Fibroblast of skin of scalp (primary cell): ENCODE measurements around the gene STPG2.
"Not testable (repeated sequence)": the region's sequence is repeated elsewhere in the genome, so short reads cannot be mapped to it uniquely, and the experiment has no call there.

ENCODE experiments used
- DNase-seq: peaks from one replicate; pipeline ENCODE4 v3.0.0-alpha.2; 2013

Gene STPG2

GRCh38 chr4:97942137-97942536, 201.1 kb downstream of the STPG2 start:
- DNase-seq, result no peak

- DNase-seq, result no peak
Measured at GRCh38 chr4:97938141-97938540, 205.1 kb downstream of the STPG2 start.

- DNase-seq, result no peak
Measured at GRCh38 chr4:97924341-97924958, 218.8 kb downstream of the STPG2 start.

- no peak for DNase-seq
Measured at GRCh38 chr4:97923096-97923495, 220.2 kb downstream of the STPG2 start.

- DNase-seq, result no peak
Measured at GRCh38 chr4:97917115-97917514, 226.2 kb downstream of the STPG2 start.

- no peak for DNase-seq
Measured at GRCh38 chr4:97912156-97912555, 231.1 kb downstream of the STPG2 start.

- no peak for DNase-seq
Measured at GRCh38 chr4:97911236-97911906, 231.9 kb downstream of the STPG2 start.

- DNase-seq, result no peak
Measured at GRCh38 chr4:97910005-97910404, 233.3 kb downstream of the STPG2 start.

GRCh38 chr4:97903436-97904189, 239.7 kb downstream of the STPG2 start:
- not testable (repeated sequence) for DNase-seq

GRCh38 chr4:97900229-97900628, 243.0 kb downstream of the STPG2 start:
- no peak for DNase-seq

GRCh38 chr4:97892592-97893266, 250.5 kb downstream of the STPG2 start:
- no peak for DNase-seq

GRCh38 chr4:97879942-97880341, 263.3 kb downstream of the STPG2 start:
- no peak for DNase-seq

- DNase-seq, result no peak
Measured at GRCh38 chr4:97868097-97868496, 275.2 kb downstream of the STPG2 start.

GRCh38 chr4:97867557-97868091, 275.7 kb downstream of the STPG2 start:
- no peak for DNase-seq

- no peak for DNase-seq
Measured at GRCh38 chr4:97866821-97867556, 276.3 kb downstream of the STPG2 start.

- no peak for DNase-seq
Measured at GRCh38 chr4:97851115-97851514, 292.2 kb downstream of the STPG2 start.

- DNase-seq, result no peak
Measured at GRCh38 chr4:97845758-97846157, 297.5 kb downstream of the STPG2 start.

GRCh38 chr4:97841512-97841911, 301.8 kb downstream of the STPG2 start:
- no peak for DNase-seq

GRCh38 chr4:97836662-97837061, 306.6 kb downstream of the STPG2 start:
- DNase-seq, result no peak

- DNase-seq, result no peak
Measured at GRCh38 chr4:97828646-97829045, 314.6 kb downstream of the STPG2 start.

GRCh38 chr4:97819294-97819693, 324.0 kb downstream of the STPG2 start:
- no peak for DNase-seq

- no peak for DNase-seq
Measured at GRCh38 chr4:97812768-97813167, 330.5 kb downstream of the STPG2 start.
